ENCODE data around the gene PGA4.

The PGA4 gene

DNA sequence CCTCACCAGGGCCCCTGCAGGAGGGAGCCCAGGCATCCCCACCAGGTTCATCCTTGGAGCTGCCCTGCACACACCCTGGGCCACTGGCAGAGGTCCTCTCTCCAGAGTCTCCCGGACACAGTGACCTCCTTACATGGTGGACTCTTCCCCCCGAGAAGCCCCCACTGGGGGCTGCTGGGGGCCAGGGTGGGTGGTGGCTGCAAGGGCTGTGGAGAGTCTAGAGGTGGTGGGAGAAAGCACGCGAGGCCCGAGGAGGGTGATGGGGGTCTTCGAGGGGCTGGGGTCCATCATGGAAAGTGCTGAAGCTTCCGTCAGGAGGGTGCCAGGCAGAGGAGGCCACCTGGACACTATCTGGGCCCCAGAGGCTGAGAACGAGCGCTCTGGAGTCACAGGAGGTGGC lies 36.4 kb downstream of the PGA4 start:
- no peaks in the 10 kb centered on the region for H3K9me3 ChIP-seq (ENCODE audit: control extremely low read depth in 1 of 5, control insufficient read depth in 4 of 5, insufficient read depth in 2 of 5, low read depth in 1 of 5, low read length in 4 of 5)
- H3K27me3 ChIP-seq (replicated peaks in 2 of 5; ENCODE audit: control insufficient read depth in 4 of 5, insufficient read depth in 5 of 5, low read length in 4 of 5): no peaks in the 10 kb centered on the region
- no peak overlapping the region for H3K27ac ChIP-seq (ENCODE audit: insufficient read depth in 1 of 2, low read depth in 1 of 2, low read length in 2 of 2, poor library complexity in 1 of 2, severe bottlenecking in 2 of 2)
- POLR2A ChIA-PET: no interaction called here
- H3K4me3 ChIP-seq (ENCODE audit: control insufficient read depth in 1 of 7, extremely low read depth in 1 of 7, insufficient read depth in 4 of 7, low read depth in 2 of 7, low read length in 6 of 7): no peak overlapping the region
- peaks cover 0 to 2% (median 0%) of the 10 kb centered on the region in 4 experiments for H3K4me1 ChIP-seq (ENCODE audit: control extremely low read depth in 1 of 4, control insufficient read depth in 4 of 4, insufficient read depth in 4 of 4, low read length in 3 of 4)
- WGBS (ENCODE audit: insufficient coverage): 92% methylated on average over 8 of the region's 9 CpGs
- DNase-seq: no peak
- CTCF ChIA-PET: interaction anchor here (1.1 kb wide), 1 partner anchor 12 kb away, joined by 3 read pairs; no protein-coding TSS in a partner anchor
- peaks cover 0 to 4% (median 3%) of the 10 kb centered on the region in 4 experiments for H3K36me3 ChIP-seq (ENCODE audit: control insufficient read depth in 4 of 4, insufficient read depth in 4 of 4, low read length in 3 of 4)

DNA sequence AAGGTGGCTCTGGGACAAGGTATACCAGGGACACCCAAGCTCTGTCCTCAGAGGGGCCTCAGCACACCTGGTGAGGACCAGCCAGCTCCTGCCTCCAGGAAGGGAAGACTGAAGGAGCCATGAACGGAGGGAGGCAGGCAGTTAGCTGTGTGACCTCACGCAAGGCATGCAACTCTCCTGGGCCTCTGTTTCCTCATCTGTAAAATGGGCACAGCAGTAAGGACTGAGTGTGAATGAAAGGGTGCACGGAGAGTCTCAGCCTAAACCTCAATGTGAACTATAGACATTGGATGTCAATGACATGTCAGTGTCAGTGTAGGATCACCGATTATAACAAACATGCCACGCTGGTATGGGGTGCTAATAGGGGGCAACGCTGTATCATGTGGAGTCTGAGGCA lies 37.2 kb downstream of the PGA4 start:
- Histone ChIP-seq H3K27ac (ENCODE audit: insufficient read depth in 1 of 2, low read depth in 1 of 2, low read length in 2 of 2, poor library complexity in 1 of 2, severe bottlenecking in 2 of 2) (no peak overlapping the region), H3K4me1 (ENCODE audit: control extremely low read depth in 1 of 4, control insufficient read depth in 4 of 4, insufficient read depth in 4 of 4, low read length in 3 of 4) (peaks cover 0 to 2% (median 0%) of the 10 kb centered on the region in 4 experiments), H3K36me3 (ENCODE audit: control insufficient read depth in 4 of 4, insufficient read depth in 4 of 4, low read length in 3 of 4) (peaks cover 0 to 5% (median 3%) of the 10 kb centered on the region in 4 experiments), H3K9me3 (ENCODE audit: control extremely low read depth in 1 of 5, control insufficient read depth in 4 of 5, insufficient read depth in 2 of 5, low read depth in 1 of 5, low read length in 4 of 5) (no peaks in the 10 kb centered on the region), H3K4me3 (ENCODE audit: control insufficient read depth in 1 of 7, extremely low read depth in 1 of 7, insufficient read depth in 4 of 7, low read depth in 2 of 7, low read length in 6 of 7) (no peak overlapping the region), H3K27me3 (replicated peaks in 2 of 5; ENCODE audit: control insufficient read depth in 4 of 5, insufficient read depth in 5 of 5, low read length in 4 of 5) (no peaks in the 10 kb centered on the region)
- CTCF ChIA-PET: interaction anchor here (1.1 kb wide), 1 partner anchor 11 kb away, joined by 3 read pairs; no protein-coding TSS in a partner anchor
- WGBS (ENCODE audit: insufficient coverage): 100% methylated on average over 5 of the region's 6 CpGs
- no peak for DNase-seq
- POLR2A ChIA-PET: no interaction called here

DNA sequence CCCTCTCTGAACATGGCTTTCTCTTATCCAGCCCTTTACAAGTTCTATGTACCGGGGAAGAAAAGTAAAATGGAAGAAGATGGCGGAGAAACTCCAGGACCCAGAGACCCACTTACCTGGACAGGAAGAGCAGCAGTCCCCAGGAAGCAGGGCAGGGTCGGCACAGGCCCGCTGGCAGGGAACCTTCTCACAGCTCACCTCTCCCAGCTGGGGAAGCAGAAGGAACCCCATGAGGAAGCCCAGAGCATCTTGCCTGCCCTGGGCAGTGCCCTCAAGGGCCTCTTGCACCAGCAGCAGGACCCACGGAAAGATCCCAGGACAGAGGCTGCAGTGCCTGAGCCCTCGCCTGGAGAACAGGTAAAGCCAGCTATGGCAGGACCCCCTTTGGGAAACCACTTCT lies 42.2 kb downstream of the PGA4 start:
- DNase-seq: no peak
- ChIA-PET CTCF (interaction anchor here (3.5 kb wide), 1 partner anchor 10 kb away, joined by 12 read pairs; no protein-coding TSS in a partner anchor), POLR2A (no interaction called here)
- Histone ChIP-seq H3K36me3 (ENCODE audit: control insufficient read depth in 4 of 4, insufficient read depth in 4 of 4, low read length in 3 of 4) (peaks cover 4 to 10% (median 6%) of the 10 kb centered on the region in 4 experiments), H3K9me3 (ENCODE audit: control extremely low read depth in 1 of 5, control insufficient read depth in 4 of 5, insufficient read depth in 2 of 5, low read depth in 1 of 5, low read length in 4 of 5) (no peaks in the 10 kb centered on the region), H3K27me3 (replicated peaks in 2 of 5; ENCODE audit: control insufficient read depth in 4 of 5, insufficient read depth in 5 of 5, low read length in 4 of 5) (no peaks in the 10 kb centered on the region), H3K4me3 (ENCODE audit: control insufficient read depth in 1 of 7, extremely low read depth in 1 of 7, insufficient read depth in 4 of 7, low read depth in 2 of 7, low read length in 6 of 7) (no peak overlapping the region), H3K27ac (ENCODE audit: insufficient read depth in 1 of 2, low read depth in 1 of 2, low read length in 2 of 2, poor library complexity in 1 of 2, severe bottlenecking in 2 of 2) (no peak overlapping the region), H3K4me1 (ENCODE audit: control extremely low read depth in 1 of 4, control insufficient read depth in 4 of 4, insufficient read depth in 4 of 4, low read length in 3 of 4) (no peaks in the 10 kb centered on the region)
- 100% methylated on average over 2 of the region's 6 CpGs for WGBS (ENCODE audit: insufficient coverage)

DNA sequence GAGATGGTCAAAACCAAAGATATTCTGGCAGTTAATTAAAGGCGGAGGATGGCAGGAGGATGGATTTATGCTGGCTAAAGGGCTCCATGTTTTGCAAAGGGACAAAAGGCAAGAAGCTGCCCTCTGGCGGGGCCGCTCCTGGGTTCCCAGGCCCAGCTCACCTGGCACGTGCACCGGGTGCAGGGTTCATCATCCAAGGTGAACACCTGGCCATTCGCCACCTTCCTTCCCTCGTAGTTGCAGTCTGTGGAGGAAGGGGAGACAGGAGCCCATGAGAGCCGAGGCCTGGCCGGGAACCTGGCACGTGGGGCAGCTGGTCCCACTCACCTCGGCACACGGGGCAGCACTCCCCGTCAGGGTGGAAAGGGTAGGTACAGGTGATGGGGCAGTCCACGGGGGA lies 42.6 kb downstream of the PGA4 start:
- WGBS (ENCODE audit: insufficient coverage): 97% methylated on average over 13 of the region's 14 CpGs
- Histone ChIP-seq H3K9me3 (ENCODE audit: control extremely low read depth in 1 of 5, control insufficient read depth in 4 of 5, insufficient read depth in 2 of 5, low read depth in 1 of 5, low read length in 4 of 5) (no peaks in the 10 kb centered on the region), H3K4me1 (ENCODE audit: control extremely low read depth in 1 of 4, control insufficient read depth in 4 of 4, insufficient read depth in 4 of 4, low read length in 3 of 4) (no peaks in the 10 kb centered on the region), H3K27ac (ENCODE audit: insufficient read depth in 1 of 2, low read depth in 1 of 2, low read length in 2 of 2, poor library complexity in 1 of 2, severe bottlenecking in 2 of 2) (no peak overlapping the region), H3K4me3 (ENCODE audit: control insufficient read depth in 1 of 7, extremely low read depth in 1 of 7, insufficient read depth in 4 of 7, low read depth in 2 of 7, low read length in 6 of 7) (no peak overlapping the region), H3K27me3 (replicated peaks in 2 of 5; ENCODE audit: control insufficient read depth in 4 of 5, insufficient read depth in 5 of 5, low read length in 4 of 5) (no peaks in the 10 kb centered on the region), H3K36me3 (ENCODE audit: control insufficient read depth in 4 of 4, insufficient read depth in 4 of 4, low read length in 3 of 4) (peaks cover 4 to 10% (median 5%) of the 10 kb centered on the region in 4 experiments)
- POLR2A ChIA-PET: no interaction called here
- CTCF ChIA-PET: interaction anchor here (3.5 kb wide), 1 partner anchor 10 kb away, joined by 12 read pairs; no protein-coding TSS in a partner anchor
- no peak for DNase-seq

DNA sequence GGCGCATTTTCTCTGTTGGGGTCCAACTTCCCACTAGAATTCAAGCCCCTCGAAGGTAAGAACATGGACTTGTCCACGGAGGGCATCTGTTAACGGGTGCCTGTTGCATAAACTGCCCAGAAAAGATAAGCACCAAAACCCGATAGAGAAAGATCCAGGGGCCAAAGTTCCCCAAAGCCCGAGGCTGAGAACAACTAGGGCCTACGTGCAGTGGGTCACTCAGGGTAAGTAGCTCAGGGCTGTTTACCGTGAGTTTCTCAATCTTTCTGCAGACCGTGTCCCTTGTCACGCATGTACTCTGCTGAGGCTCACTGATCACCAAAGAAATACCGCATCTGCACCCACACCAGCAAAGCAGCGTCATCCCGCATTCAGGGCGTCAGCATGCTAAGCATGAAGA lies 43.2 kb downstream of the PGA4 start:
- DNase-seq: no peak
- H3K27ac ChIP-seq (ENCODE audit: insufficient read depth in 1 of 2, low read depth in 1 of 2, low read length in 2 of 2, poor library complexity in 1 of 2, severe bottlenecking in 2 of 2): no peak overlapping the region
- ChIA-PET CTCF (interaction anchor here (3.5 kb wide), 1 partner anchor 11 kb away, joined by 12 read pairs; no protein-coding TSS in a partner anchor), POLR2A (no interaction called here)
- no peaks in the 10 kb centered on the region for H3K9me3 ChIP-seq (ENCODE audit: control extremely low read depth in 1 of 5, control insufficient read depth in 4 of 5, insufficient read depth in 2 of 5, low read depth in 1 of 5, low read length in 4 of 5)
- no peaks in the 10 kb centered on the region for H3K27me3 ChIP-seq (replicated peaks in 2 of 5; ENCODE audit: control insufficient read depth in 4 of 5, insufficient read depth in 5 of 5, low read length in 4 of 5)
- H3K36me3 ChIP-seq (ENCODE audit: control insufficient read depth in 4 of 4, insufficient read depth in 4 of 4, low read length in 3 of 4): peaks cover 4 to 10% (median 5%) of the 10 kb centered on the region in 4 experiments
- H3K4me1 ChIP-seq (ENCODE audit: control extremely low read depth in 1 of 4, control insufficient read depth in 4 of 4, insufficient read depth in 4 of 4, low read length in 3 of 4): no peaks in the 10 kb centered on the region
- H3K4me3 ChIP-seq (ENCODE audit: control insufficient read depth in 1 of 7, extremely low read depth in 1 of 7, insufficient read depth in 4 of 7, low read depth in 2 of 7, low read length in 6 of 7): no peak overlapping the region
- 97% methylated on average over 12 of the region's 14 CpGs for WGBS (ENCODE audit: insufficient coverage)

DNA sequence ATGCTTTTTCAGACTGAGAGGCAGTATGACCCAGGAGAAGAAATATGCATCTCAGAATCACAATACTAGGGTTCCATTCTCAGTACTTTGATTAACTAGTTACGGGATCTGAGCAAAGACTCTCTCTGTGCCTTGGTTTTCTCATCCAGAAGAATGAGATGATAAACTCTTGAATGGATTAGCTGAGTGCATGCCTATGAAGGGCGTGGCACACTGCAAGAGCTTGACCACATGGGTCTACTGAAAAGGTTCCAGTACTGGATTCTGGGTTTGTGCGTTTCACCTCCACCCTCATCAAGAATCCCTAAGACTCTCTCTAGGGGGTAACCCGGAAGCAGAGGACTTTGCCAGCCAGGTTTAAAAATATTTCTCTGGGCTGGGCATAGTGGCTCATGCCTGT lies 44.5 kb downstream of the PGA4 start:
- Histone ChIP-seq H3K36me3 (ENCODE audit: control insufficient read depth in 4 of 4, insufficient read depth in 4 of 4, low read length in 3 of 4) (peaks cover 4 to 10% (median 7%) of the 10 kb centered on the region in 4 experiments), H3K9me3 (ENCODE audit: control extremely low read depth in 1 of 5, control insufficient read depth in 4 of 5, insufficient read depth in 2 of 5, low read depth in 1 of 5, low read length in 4 of 5) (no peaks in the 10 kb centered on the region), H3K4me1 (ENCODE audit: control extremely low read depth in 1 of 4, control insufficient read depth in 4 of 4, insufficient read depth in 4 of 4, low read length in 3 of 4) (no peaks in the 10 kb centered on the region), H3K27me3 (replicated peaks in 2 of 5; ENCODE audit: control insufficient read depth in 4 of 5, insufficient read depth in 5 of 5, low read length in 4 of 5) (no peaks in the 10 kb centered on the region), H3K4me3 (ENCODE audit: control insufficient read depth in 1 of 7, extremely low read depth in 1 of 7, insufficient read depth in 4 of 7, low read depth in 2 of 7, low read length in 6 of 7) (no peak overlapping the region), H3K27ac (ENCODE audit: insufficient read depth in 1 of 2, low read depth in 1 of 2, low read length in 2 of 2, poor library complexity in 1 of 2, severe bottlenecking in 2 of 2) (no peak overlapping the region)
- POLR2A ChIA-PET: no interaction called here
- WGBS (ENCODE audit: insufficient coverage): 100% methylated on average over 1 of the region's 4 CpGs
- no peak for DNase-seq
- CTCF ChIA-PET: interaction anchor here (0.6 kb wide), 1 partner anchor 28 kb away, joined by 4 read pairs; no protein-coding TSS in a partner anchor

DNA sequence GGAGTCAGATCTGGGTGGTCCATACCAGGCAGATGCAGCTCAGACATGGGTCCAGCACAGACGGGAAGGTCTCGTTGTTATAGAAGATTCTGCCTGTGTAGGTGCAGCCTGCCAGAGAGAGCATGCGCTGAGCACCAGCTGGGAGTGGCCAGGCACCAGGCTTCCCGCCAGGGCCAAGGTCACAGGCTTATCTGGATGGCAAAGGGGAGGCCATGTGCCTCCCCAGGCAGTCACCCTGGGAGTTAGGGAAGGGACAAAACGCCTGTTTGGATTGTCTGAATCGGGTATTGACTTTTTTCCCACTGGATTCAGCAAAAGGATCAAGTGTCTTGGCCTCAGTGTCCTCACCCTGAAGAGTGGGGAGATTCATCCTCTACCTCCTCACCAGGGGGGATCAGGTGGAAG lies 45.3 kb downstream of the PGA4 start:
- ChIA-PET POLR2A (no interaction called here), CTCF (interaction anchor here (0.6 kb wide), 1 partner anchor 27 kb away, joined by 4 read pairs; no protein-coding TSS in a partner anchor)
- Histone ChIP-seq H3K4me1 (ENCODE audit: control extremely low read depth in 1 of 4, control insufficient read depth in 4 of 4, insufficient read depth in 4 of 4, low read length in 3 of 4) (no peaks in the 10 kb centered on the region), H3K27me3 (replicated peaks in 2 of 5; ENCODE audit: control insufficient read depth in 4 of 5, insufficient read depth in 5 of 5, low read length in 4 of 5) (no peaks in the 10 kb centered on the region), H3K36me3 (ENCODE audit: control insufficient read depth in 4 of 4, insufficient read depth in 4 of 4, low read length in 3 of 4) (peaks cover 2 to 14% (median 10%) of the 10 kb centered on the region in 4 experiments), H3K9me3 (ENCODE audit: control extremely low read depth in 1 of 5, control insufficient read depth in 4 of 5, insufficient read depth in 2 of 5, low read depth in 1 of 5, low read length in 4 of 5) (no peaks in the 10 kb centered on the region), H3K27ac (ENCODE audit: insufficient read depth in 1 of 2, low read depth in 1 of 2, low read length in 2 of 2, poor library complexity in 1 of 2, severe bottlenecking in 2 of 2) (no peak overlapping the region), H3K4me3 (ENCODE audit: control insufficient read depth in 1 of 7, extremely low read depth in 1 of 7, insufficient read depth in 4 of 7, low read depth in 2 of 7, low read length in 6 of 7) (no peak overlapping the region)
- 96% methylated on average over 6 of the region's 6 CpGs for WGBS (ENCODE audit: insufficient coverage)
- no peak for DNase-seq

Measured in common myeloid progenitor, CD34-positive (primary cell).